Liver (tissue), 3 donors: Measurements from ENCODE around the gene DNAJC5G.

Experiments used
- ATF3 ChIP-seq: IDR thresholded peaks from 2 replicates; pipeline ENCODE4 v1.6.1; 2016; ENCODE audit warnings: antibody characterized with exemption
- CTCF ChIP-seq: fragments of 150-350 bp; IDR thresholded peaks from 2 replicates; pipeline ENCODE4 v1.5.1; 2017; ENCODE audit warnings: improper control_type of control experiment, low read depth, low read length; ENCODE audit not compliant: missing input control
- FOXA1 ChIP-seq: IDR thresholded peaks from 2 replicates; pipeline ENCODE4 v1.6.1; 2016; ENCODE audit warnings: antibody characterized with exemption
- donor health status: healthy.
- donor health status: healthy.

- TF ChIP-seq CTCF, result no peak
- TF ChIP-seq FOXA1, result no peak
- TF ChIP-seq ATF3, result no peak
Observed at GRCh38 chr2:27322766-27323595, 47.7 kb downstream of the DNAJC5G start, which contains the start of gene MPV17.
